IPS-NIHi11 (cell line): ENCODE measurements around the gene OTOP3.
A peak's percentile ranks its signal among the peaks of the same experiment; 100 is the strongest.
"Not testable (repeated sequence)": the region's sequence is repeated elsewhere in the genome, so short reads cannot be mapped to it uniquely, and the experiment has no call there.

Source experiments
- DNase-seq: peaks from one replicate; pipeline ENCODE4 v3.0.0; 2012; ENCODE audit warnings: mixed read lengths, low spot score

The OTOP3 gene

DNA sequence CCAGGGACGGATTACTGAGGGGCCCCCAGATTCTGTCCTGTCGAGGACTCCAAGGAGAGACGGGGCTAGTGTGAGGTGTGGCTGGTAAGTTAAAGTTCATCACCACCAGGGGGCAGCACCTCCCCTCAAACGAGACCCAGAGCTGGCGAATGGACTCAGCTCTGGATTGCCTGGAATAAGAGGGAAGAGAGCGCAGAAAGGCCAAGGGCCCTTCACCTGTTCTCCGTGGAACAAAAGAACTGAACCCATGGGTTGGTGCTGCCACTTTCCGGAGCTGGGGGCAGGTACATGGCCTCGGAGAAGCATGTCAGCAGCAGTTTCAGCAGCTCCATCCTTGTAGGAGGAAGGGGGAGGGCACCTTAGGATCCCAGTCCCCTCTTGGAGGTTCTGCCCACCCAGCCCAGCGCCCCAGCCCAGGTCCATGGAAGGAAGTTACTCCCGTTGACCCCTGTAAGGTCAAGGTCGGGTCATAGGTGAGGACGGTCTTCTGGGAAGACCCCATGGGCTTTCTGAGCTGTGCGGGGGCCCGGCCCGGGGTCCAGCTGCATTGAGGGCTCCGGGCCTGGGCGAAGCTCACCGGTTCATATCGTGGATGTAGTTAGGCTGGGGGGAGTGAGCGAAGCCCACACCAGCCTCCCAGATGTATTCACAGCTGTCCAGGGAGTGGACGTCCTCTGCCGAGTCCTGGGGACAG lies 26.1 kb downstream of the OTOP3 start:
- DNase-seq: peak; percentile 91

DNA sequence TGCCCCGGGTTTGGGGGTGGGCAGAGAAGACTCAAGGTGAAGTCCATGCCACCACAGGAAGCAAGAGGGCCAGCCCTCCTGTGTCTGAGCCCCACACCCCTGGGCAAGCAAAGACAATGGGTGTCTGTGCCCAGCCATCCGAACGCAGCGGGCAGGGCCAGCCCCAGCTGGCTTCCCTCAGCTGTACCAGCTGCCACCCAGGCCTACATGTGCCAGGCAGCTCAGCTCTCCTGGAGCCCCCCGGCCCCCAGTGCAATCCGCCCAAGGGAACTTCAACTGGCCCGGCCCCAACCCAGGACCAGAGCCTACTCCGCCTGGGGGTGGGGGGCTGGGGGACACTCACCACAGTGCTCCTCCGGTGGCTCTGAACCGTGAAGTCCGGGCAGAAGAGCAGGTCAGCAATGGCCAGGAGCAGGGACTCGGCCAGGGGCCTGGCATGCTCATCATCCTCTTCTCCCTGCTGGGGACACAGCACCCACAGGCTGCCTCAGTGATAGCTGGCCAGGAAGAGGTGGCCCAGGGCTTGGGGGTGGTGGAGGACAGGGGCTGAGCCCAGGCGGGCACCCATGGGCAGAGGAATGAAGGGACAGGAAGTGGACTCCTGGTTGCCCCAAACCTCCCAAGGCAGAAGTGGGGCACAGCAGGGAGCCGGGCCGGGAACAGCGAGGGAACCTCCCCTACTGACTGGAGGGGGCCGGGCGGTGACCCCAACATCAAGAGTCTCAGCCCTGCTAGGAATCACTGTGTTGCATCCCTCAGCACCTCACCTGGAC lies 27.1 kb downstream of the OTOP3 start:
- no peak for DNase-seq

DNA sequence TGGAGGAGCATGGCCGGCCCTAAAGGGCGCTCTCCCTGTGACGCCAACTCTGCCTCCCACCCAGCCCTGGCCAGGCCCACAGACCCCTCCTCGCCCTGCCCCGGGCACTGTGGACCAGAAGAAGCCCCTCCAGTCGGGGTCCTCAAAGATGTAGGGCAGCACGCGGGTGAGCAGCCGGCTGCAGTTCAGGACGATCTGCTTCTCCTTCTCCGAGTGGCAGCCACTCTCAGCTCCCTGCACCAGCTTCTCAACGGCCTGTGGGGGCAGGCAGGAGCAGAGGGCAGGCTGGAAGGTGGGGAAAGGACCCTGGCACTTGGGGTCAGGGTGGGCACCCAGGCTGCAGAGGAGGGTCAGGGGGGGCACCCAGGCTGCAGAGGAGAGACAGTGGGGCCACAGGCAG lies 28.0 kb downstream of the OTOP3 start:
- DNase-seq: no peak

DNA sequence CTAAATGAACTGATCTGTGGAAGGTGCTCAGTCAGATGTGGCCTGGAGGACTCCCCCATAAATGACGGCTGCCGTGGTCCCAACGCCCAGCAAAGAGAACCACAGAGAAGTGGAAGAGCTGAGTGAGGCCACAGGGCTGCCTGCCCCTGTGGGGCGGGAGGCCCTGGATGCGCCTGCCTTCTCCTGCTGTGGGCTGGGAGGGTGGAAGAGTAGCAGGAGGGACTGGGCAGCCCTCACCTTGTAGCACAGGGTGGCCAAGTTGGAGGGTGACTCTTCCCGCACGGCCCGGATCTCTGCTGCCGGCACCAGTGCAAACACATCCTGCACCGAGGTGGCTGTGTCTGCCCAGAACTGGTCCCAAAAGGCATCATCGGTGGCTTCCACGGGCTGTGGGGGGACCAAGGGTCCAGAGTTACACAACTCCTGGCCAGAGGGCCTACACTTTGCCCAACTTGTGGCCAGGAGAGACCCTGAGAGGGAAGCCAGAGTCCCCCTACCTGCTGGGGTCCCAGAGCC lies 28.6 kb downstream of the OTOP3 start:
- no peak for DNase-seq

DNA sequence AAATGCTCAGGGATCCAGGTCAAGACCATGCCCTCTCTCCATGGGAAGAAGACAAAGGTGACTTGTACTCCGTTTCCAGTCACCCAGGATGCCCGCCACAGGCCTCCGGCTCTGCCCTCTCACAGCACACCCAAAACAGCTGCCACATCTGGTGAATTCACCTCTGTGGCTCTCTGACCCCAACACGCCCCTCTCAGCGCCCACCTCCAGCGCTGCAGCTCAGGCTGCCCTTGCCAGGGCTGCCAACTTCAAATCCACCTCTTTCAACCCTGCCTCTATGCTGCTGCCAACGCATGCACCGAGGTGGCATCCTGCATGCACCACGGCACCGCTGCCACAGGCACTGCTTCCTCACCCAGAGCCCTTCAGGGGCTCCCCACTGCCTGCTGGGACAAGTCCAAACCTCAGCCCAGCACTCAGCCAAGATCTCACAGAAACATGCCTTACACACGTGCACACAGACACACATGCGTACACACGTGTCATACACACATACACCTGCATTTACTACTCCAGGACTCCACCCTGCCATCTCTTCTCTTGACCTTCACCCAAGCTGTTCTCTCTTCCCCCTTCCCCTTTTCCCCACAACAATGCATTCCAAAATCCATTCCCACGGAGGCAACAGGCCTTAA lies 29.4 kb downstream of the OTOP3 start:
- no peak for DNase-seq

DNA sequence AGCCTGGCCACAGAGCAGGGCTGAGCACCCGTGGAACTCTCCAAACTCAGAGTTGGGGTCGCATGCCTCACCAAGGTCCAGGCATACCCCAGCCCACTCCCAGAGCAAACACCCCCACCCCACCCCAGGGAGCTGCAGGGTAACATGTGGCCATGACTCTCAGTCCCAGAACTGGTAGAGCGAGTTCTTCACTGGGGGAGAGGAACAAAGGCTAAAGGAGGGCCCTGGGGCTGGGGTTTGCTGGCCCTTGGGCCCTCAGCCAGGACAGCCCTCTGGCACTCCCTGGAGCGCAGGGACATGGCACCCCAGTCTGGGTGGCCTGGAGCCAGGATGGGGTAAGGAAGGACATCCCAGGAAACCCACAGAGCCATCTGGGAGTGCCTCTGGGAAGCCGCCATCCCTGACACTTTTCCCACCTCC lies 32.7 kb downstream of the OTOP3 start:
- no peak for DNase-seq

DNA sequence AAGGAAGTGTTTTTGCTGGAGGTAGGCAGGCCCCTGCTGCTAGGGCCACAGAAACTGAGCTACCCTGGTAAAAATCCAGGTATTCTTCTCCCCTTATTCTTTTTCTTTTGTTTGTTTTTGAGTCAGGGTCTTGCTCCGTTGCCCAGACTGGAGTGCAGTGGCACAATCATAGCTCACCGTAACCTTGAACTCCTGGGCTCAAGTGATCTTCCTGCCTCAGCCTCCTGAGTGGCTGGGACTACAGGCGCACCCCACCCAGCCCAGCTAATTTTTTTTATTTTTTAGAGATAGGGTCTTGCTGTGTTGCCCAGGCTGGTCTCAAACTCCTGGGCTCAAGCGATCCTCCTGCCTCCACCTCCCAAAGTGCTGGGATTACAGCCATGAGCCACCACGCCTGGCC lies 33.8 kb downstream of the OTOP3 start:
- not testable (repeated sequence) for DNase-seq

DNA sequence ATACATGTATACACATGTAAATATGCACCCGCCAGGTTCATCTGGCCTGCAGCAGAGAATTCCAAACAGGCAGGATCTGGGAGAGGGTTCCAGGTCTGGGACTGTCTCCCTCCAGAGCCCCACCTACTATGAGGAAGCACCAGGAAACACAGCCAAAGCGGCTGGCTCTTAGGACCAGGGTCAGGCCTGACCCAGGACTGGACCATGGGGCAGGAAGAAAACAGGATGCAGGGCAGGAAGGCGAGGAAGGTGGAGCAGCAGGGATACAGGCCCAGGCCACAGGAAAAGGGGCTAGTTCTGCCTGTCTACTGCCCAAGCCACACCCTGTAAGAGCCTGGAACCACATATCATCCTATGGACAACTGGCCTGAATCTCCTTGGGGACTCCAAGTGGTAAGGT lies 34.7 kb downstream of the OTOP3 start:
- DNase-seq: no peak

DNA sequence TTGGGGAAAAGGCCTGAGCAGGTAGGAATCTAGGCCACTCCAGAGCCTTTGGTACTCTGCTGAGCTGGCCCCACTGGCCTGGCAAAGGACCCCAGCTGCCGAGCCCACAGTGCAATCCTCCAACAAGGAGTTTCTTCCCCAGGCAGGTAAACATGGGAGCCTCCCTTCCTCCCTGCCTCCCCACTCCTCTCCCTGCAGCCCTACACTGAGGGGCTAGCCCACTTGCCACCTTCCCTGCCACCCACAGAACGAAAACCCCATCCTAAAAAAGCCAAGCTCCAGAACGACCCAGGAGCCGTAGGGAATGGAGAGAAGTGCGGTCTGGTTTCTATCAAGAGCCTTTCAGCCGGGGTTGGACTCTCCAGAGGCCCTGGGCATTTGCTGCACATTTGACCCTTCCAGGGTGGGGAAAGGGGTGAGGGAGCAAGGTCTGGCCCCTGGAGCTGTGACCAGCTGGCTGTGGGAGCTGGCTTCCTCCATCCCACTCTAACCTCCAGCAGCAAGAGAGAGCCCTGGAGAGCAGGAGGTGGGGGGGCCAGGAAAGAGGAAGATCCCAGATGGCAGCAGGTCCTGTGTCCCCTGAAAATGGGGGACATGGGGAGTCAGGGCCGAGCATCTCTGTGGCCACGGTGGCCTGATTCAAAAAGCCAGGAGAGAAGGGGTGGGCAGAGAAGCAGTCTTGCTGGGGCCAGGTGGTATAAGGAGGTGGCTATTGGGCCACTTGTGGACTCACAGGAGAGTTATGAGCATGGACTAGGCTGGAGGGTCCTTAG lies 35.6 kb downstream of the OTOP3 start:
- DNase-seq: no peak

DNA sequence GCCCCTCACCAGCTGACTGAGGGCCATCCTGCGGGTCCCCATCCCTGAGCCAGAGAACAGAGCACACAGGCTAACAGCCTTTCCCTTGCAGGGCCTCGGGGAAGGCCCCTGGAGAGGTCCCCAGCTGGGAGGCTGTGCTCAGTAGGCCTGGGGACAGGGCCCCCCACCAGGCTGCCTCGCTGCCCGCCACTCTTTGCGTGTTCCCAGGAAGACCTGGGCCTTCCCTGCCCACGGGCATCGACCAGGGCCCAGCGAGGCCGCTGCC lies 36.1 kb downstream of the OTOP3 start:
- DNase-seq: no peak

DNA sequence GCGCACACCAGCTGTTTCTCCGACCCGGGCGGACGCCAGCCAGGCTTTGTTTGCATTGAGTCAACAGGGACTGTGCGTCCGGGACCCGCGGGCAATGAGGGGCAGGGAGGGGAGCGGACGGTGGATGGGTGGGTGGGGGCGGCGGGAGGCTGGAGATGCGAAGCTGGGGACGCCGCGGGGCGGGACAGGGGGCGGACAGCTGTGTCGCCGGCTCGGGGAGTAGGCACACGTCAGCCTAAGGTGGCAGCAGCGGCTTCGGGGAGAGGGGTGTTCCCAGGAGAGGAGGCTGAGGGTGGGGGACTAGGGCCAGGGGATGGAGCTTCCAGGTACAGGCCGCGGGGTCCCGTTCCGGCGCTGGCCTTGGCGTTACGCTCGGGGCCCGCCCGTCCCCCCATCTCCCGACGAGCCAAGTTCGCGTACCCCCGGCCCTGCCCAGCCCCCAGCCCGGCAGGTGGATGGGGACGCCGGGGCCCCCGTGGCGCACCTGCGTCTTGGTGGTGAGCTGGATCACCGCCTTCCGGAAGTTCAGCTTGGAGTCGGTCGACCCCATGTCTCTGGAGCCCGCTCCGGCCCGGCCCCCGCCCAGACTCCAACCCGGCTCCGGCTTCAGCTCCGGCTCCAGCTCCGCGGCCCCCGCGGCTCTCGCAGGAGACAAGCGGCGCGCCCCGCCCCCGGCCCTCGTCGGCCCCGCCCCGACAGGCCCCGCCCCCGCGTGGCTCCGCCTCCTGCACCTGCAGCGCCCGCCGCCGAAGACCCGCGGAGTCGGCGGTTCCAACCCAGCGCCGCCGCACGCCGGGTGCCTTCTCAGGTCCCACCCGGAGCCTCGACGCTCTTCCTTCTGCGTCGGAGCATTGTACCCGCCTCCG lies 36.6 kb downstream of the OTOP3 start, which contains the start of gene HID1:
Gene HID1, minus strand, starts transcription at position 653 of the 866 bp plus-strand sequence. Its CDS starts 103 bp downstream, at position 550.
- DNase-seq: peak; percentile 99

DNA sequence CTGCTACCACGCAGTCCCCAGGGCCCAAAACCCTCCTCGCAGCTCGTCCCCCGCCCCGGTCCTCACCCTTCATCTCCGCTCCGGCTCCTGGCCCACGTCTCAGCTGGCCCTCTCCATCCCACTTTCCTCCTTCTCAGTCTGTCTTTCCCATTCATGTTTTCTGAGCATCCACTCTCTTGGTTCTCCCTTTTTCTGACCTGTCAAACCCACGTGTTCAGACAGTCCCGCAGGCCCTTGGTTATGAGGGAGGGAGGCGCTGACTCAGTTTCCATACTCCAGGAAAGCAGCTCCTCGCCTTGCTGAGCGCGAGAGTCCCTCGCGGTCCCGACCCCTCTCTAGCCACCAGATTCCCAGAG lies 37.3 kb downstream of the OTOP3 start:
- DNase-seq: no peak

DNA sequence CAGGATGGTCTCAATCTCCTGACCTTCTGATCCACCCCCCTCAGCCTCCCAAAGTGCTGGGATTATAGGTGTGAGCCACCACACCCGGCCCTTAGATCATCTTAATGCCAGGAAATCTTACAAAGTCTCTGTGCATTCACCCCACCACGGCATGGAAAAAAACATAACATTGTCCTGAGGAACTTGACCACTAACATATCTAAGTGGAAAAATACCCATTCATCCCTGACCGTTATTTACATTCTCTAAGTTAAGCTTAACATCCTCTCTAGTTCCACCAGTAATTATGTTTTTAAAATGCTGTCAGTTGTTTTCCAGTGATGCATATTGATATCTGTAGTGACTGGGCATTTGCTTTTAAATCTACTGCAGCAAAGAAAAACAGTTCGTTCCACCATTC lies 40.2 kb downstream of the OTOP3 start:
- DNase-seq: no peak

DNA sequence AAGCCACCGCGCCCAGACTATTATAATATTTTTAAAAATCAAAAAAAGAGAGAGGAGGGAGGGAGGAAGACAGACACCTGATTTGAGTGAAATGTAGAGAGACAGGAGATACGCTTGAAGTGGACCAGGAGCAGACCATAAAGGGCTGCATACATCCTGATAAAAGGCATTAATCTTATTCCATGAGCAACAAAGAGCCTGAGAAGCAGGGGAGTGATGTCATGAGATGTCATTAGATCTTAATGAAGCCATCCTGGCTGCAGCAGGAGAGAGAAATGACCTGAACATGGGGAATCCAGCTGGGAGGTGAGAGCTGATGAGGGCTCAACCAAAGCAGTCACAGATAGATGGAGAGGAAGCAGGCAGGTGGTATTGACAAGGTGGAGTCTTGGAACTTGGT lies 42.1 kb downstream of the OTOP3 start:
- DNase-seq: no peak

DNA sequence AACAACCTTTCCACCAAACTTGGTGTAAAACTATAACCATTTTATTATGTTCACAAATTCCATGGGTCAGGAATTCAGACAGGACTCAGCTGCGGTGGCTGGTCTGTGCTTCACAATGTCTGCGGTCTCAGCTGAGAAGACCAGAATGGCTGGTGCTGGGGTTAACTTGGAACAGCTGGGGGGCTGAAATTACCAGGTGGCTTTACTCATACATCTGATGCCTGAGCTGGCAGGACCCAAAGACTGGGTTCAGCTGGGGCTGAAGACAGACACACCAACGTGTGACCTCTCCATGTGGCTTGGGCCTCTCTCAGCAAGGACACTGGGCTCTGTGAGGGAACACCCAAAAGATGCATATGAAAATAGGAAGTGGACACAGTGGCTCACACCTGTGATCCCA lies 42.5 kb downstream of the OTOP3 start:
- DNase-seq: no peak

DNA sequence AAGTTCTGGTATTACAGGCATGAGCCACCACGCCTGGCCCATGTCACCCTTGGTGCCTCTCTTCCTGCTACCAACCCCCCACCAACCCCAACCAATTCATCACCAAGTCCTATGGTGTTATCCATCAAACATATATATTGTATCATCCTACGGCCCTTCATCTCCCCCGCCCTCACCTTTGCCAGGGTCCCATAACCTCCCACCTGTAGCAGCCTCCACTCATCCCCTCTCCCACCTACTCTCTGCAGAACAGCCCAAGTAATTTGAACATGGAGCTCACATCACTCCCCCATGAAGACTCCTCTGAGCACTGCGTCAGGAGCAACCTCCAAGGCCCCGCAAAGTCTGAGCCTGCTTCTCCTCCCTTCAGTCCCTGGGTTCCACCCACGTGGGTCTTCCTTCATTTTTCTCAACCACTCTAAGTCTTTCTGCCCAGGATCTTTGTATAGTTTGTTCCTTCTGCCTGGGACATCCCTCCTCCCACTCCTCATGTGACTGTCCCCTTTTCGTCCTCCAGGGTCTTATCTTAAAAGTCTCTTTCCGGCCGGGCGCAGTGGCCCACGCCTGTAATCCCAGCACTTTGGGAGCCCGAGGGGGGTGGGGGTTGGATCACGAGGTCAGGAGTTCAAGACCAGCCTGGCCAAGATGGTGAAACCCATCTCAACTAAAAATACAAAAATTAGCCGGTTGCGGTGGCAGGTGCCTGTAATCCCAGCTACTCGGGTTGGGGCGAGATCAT lies 43.9 kb downstream of the OTOP3 start:
- no peak for DNase-seq

DNA sequence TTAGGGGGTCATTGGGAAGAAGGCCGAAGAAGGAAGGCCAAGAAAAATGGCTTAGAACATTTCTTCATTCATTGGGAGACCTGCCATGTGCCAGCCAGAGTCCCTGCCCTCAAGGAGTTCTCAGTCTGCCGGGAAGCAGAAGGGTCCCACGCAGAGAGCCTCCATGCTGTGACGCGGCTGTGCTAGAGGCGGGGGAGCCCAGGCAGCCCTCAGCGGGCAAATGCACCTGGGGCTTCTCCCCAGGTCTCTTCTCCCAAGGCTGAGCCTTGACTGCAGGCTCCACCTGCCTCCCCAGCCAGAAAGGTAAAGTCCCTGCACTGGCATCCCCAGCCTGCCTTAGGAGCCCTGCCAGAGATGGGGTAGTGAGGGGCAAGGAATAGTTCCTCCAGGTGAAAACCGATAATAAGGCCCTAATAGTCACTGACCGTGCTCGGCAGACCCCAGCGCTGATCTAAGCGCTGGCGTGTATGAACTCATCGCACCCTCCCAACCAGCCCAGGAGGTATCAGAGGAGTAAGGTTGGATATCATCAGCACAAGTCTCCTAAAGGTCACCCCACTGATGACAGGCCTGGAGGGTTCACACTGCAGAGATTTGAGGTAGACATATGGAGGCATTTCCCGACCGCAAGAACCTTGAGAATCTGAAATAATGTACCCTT lies 45.8 kb downstream of the OTOP3 start:
- no peak for DNase-seq

DNA sequence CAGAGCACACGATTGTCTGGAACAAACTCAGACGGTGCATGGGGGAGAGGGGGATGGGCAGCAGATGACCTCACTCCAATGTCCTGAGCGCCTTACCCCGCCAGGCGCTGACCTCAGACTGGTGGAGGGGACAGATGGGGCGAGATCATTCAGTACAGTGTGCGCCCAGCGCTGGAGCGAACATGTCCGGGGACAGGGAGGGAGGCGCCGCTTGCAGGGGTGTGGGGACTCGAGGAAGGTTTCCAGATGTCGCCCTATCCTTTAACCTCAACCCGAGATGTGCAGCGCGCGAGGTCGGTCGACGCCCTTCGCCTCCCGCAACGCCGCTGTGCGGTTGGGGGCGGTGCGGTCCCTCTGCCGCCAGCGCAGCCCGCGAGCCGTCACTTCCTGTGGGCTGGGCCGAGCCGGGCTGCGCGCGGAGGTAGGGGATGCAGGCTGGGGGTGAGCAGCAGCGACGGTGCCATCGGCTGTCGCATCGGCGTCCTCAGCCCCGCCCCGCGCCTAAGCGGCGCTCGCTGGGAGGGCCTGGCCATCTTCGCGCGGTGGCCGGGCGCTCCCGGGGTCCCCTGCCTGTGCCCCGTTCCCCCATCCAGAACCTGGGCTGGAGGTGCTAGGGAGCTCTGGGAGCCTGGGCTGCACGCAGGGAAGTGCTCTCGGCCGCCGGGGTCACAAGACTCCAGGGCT lies 46.4 kb downstream of the OTOP3 start:
- peak; percentile 94 for DNase-seq

DNA sequence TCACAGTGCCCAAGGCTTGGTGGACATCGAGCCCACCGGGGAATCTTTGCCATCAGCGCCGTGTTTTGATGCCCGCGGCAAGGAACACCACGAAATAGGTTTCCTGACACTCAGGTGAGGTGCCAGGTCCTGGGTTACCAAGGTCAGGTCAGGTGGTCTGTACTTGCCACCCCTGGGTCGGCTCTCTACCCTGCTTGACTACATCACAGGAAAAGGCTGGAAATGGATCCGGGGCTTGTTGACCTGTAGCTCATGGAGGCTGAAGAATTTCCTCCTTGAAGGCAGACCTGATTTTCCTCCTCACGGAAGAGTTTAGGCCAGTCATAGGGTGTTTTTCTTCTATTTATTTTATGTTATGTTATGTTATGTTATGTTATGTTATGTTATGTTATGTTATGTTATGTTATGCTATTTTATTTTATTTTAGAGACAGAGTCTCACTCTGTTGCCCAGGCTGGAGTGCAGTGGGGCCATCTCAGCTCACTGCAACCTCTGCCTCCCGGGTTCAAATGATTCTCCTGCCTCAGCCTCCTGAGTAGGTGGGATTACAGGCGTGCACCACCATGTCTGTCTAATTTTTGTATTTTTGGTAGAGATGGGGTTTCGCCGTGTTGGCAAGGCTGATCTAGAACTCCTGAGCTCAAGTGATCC lies 47.1 kb downstream of the OTOP3 start:
- DNase-seq: not testable (repeated sequence)
